GM11168 (cell line): ENCODE measurements around the gene SSTR3.

Experiments
- in situ Hi-C: fragments of 300-500 bp; cut with MboI; formaldehyde crosslinking; loops from one replicate; pipeline ENCODE4 v1.12.0; 2022; ENCODE audit warnings: low sequenced_read_pairs; ENCODE audit not compliant: unreplicated experiment

SSTR3 gene

GRCh38 chr22:37184380-37184755 lies 27.9 kb downstream of the SSTR3 start:
- in situ Hi-C loops: no loop called here

GRCh38 chr22:37183432-37184379 lies 28.6 kb downstream of the SSTR3 start:
- in situ Hi-C loops: no loop called here

DNA sequence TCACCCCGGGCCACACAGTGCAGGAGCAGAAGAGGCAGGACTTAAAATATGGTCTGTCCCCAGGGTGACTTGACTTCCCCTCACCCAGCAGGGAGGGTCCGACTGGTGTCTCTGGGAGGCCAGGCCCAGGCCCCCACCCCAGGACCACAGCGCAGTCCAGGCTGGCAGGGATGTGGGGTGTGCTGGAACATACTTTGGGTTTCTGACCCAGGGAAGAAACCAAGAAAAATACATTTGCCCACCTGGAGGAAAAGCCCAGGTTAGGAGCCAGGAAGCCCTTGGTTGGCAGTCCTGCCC lies 29.4 kb downstream of the SSTR3 start:
- in situ Hi-C loops: no loop called here

GRCh38 chr22:37182101-37182948 lies 30.0 kb downstream of the SSTR3 start:
- in situ Hi-C loops: no loop called here

- in situ Hi-C loops: no loop called here
These were observed 30.6 kb downstream of the SSTR3 start for GRCh38 chr22:37181681-37182080.

GRCh38 chr22:37180531-37181231 lies 31.6 kb downstream of the SSTR3 start:
- in situ Hi-C loops: no loop called here

DNA sequence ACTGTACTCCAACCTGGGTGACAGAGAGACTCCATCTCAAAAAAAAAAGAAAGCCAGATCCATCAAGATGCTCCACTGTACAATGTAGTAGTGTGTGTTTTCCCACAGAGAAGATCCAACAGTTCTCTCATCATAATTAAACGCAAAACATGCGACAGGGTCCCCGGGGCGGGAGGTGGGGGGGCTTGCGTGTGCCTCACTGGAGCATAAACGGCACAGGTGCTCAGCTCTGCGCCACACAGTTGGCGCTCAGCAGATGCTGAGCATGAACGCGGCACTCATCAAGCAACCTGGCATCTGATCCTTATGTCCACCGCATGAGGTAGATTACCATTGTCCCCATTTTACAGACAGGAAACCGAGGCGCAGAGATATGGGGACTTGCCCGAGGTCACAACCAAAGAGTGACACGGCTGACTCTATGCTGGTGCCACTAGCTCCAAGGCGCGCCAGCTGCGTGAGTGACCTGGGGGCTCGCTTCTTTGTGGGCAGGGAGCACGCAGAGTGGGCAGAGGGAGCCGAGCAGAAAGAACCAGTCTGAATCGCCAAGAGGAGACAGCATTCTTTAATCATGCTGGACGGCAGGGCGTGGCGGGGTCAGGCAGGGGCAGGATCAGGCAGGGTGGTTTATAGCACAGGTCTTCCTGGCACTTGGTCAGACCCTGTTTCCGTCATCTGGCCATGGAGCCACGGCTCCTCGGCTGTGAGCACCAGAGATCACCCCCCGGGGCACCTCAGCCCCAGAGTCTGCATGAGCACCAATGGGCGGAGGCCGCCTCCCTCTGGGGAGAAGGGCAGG lies 32.5 kb downstream of the SSTR3 start:
- in situ Hi-C loops: no loop called here

DNA sequence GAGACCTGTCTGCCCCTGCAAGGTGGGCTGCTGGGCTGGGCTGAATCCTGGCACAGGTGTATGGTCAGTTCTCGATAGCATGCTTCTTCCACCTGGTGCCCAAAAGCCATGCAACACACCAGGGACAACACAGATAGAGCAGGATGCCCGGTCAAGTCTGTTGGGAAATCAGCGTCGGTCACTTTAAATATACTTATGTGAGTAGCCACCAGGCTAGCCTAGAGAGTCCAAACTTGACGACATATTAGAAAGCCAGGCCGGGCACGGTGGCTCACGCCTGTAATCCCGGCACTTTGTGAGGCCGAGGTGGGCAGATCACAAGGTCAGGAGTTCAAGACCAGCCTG lies 33.2 kb downstream of the SSTR3 start:
- in situ Hi-C loops: no loop called here

GRCh38 chr22:37178350-37179125 lies 33.7 kb downstream of the SSTR3 start:
- in situ Hi-C loops: no loop called here

DNA sequence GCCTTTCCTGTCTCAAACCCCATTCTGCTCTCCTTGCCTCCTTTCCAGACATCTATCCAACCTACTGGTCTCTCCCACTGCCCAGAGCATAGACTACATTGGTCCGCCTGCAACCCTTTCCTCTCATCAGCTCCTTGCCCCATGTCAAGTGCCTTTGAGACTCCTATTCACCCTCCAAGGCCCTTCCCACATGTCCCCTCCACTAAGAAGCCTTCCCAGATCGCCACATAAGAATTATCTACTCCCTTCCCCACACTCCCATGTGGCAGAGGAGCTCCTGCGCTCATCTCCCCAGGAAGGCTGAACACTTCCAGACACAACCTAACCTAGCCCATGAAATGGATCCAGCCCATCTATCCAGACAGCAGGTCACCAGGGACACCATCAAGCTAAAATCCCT lies 34.5 kb downstream of the SSTR3 start:
- in situ Hi-C loops: no loop called here

DNA sequence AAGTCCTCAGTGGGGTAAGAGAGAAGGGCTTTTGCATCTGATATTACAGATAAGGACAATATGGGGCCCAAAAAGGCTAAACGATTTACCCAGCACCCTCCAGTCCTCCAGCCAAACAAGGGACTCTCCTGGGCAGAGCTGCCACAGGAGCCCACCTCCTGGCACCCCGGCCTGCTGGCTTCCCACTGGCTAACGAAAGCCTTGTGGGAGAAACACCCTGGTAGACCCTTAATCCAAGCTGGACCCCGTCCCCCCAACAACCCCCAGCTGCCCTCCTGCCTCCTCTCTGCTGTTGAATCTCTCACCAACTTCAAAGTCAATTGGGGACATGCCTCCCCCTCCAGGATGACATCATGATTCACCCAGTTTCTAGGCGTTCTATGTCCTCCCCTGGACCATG lies 35.1 kb downstream of the SSTR3 start:
- in situ Hi-C loops: no loop called here

DNA sequence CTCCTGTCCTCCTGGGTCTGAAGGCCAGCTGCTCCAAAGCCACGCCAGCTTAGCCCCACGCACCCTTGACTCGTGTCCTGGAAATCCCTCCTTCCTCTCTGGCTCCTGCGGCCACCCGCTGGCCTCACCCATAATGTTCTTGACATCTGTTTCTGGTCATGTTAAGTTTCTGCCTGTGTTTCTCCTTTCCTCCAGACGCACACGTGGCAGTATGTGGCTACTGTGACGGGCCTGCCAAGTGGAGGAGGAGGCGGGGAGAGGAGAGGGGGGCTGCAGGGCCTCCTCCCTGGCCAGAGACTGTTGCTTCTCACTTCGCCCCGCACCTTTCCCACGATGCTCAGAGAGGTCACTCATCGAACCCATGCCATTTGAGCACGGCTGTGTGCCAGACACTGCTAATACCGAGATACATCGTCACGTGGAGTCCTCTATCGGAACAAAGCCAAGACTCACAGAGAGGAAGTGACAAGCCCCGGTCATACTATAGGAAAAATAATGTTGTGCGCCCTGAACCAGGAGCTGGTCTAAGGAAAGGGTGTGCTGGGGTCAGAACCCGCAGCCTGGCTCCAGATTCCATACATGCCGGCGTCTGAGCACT lies 35.7 kb downstream of the SSTR3 start:
- in situ Hi-C loops: no loop called here

DNA sequence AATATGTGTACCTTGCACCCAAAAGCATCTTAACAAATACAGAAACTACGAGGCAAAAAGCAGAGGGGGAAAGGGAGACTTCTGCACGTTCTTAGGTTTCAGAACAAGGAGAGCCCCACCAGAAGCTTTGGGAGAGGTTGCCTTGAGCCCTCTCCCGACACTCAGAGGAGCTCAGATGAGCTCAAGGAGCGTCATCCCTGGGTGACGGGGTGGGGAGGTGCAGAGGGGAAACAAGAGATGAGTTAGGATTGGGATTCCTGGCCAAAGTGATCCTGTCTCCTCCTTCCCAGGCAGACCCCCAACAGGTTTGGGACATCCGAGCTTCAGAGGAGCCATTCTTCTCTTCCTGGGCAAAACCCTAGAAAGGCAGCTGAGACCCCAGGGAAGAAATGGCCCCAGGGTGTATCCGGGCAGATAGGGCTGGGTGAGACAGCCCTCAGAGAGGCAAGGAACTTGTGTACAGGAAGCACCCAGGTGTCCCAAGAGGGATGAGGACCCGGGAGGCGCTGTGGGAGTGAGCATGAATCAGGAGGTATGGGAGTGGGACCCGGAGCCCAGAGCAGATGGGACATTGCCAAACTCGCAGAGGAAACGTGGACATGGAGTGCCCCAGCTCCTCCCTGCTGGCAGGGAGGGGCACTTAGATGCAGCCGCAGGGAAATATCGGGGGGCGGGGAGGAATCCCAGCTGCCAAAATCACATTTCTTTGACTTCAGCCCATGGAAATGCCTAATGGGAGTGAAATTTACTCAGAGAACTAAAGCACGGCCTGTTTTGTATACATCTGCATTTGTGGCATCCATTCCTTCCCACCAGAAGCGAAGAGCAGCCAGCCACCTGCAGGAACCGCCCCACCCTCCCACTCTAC lies 36.6 kb downstream of the SSTR3 start:
- in situ Hi-C loops: no loop called here

DNA sequence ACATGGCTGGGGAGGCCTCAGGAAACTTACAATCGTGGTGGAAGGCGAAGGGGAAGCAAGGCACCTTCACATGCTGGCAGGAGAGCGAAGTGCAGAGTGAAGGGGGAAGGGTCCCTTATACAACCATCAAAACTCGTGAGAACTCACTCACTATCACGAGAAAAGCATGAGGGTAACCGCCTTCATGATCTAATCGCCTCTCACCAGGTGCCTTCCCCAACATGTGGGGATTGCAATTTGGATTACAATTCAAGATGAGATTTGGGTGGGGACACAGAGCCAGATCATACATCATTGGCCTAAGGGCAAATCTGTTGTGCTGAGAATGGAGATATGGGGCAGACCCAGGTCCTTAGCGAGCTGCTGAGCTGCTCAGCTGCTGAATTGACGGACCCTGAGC lies 37.3 kb downstream of the SSTR3 start:
- in situ Hi-C loops: no loop called here

GRCh38 chr22:37173709-37174108 lies 38.6 kb downstream of the SSTR3 start:
- in situ Hi-C loops: no loop called here

GRCh38 chr22:37172266-37173245 lies 39.7 kb downstream of the SSTR3 start:
- in situ Hi-C loops: no loop called here

GRCh38 chr22:37171662-37172061 lies 40.6 kb downstream of the SSTR3 start:
- in situ Hi-C loops: no loop called here
